Measurements from ENCODE around the gene AK5.

DNA sequence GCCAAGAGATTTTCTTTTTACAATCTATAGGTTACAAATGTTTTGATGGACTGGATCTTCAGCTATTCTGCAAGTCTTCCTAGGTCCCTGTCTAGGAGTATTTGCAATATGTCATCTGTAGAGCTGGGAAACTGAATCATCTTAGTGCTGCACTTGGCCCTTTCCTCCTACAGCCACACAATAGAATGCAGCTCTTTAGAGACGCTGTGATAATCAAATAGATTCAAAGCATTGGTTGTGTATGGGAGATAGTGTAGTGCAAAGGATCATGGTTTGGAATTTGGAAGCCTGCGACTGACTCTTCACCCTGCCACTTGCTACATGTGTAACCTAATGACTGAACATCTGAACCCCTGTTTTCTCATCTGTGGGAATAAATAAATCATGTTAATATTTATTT, 93.7 kb downstream of the AK5 start:
- TF ChIP-seq, protein P1, sequence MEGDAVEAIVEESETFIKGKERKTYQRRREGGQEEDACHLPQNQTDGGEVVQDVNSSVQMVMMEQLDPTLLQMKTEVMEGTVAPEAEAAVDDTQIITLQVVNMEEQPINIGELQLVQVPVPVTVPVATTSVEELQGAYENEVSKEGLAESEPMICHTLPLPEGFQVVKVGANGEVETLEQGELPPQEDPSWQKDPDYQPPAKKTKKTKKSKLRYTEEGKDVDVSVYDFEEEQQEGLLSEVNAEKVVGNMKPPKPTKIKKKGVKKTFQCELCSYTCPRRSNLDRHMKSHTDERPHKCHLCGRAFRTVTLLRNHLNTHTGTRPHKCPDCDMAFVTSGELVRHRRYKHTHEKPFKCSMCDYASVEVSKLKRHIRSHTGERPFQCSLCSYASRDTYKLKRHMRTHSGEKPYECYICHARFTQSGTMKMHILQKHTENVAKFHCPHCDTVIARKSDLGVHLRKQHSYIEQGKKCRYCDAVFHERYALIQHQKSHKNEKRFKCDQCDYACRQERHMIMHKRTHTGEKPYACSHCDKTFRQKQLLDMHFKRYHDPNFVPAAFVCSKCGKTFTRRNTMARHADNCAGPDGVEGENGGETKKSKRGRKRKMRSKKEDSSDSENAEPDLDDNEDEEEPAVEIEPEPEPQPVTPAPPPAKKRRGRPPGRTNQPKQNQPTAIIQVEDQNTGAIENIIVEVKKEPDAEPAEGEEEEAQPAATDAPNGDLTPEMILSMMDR (IDR thresholded peaks at IDR 0.05): no peak
- TF ChIP-seq EP300 (IDR thresholded peaks at IDR 0.05) (no peak), POLR2A (IDR thresholded peaks at IDR 0.05) (no peak)

Measured in tibial nerve (tissue), 4 donors.